Cardiac muscle cell (in vitro differentiated cells and primary cell): Measurements from ENCODE around the gene LRP5. TPM values are rescaled to one million over a fixed set of nuclear protein-coding genes. Genes with fewer than 3 reads are reported as not detected.

Experiments used
- DNase-seq, 2 donors: peaks; one replicate each; pipeline versions ENCODE4 v3.0.0 to v3.0.0-alpha.2; 2010 to 2017; ENCODE audit warnings: low read depth in 1 of 2, low spot score in 1 of 2
- H3K27ac ChIP-seq: fragments of 200-600 bp; sonication (generic); 2 replicates; pipeline ENCODE4 v1.5.1; 2016
- H3K27me3 ChIP-seq: fragments of 200-600 bp; sonication (generic); 2 replicates; pipeline ENCODE4 v1.6.0; 2016; ENCODE audit warnings: control low read depth
- H3K36me3 ChIP-seq: fragments of 200-600 bp; sonication (generic); 2 replicates; pipeline ENCODE4 v1.5.1; 2016; ENCODE audit warnings: control low read depth
- H3K4me1 ChIP-seq: fragments of 200-600 bp; sonication (generic); 2 replicates; pipeline ENCODE4 v1.8.1; 2017; ENCODE audit warnings: low read depth, mild to moderate bottlenecking, mixed run types
- H3K4me3 ChIP-seq: fragments of 200-600 bp; sonication (generic); 2 replicates; pipeline ENCODE4 v1.5.1; 2016; ENCODE audit warnings: mild to moderate bottlenecking
- H3K9me3 ChIP-seq: fragments of 200-600 bp; sonication (generic); 2 replicates; pipeline ENCODE4 v1.5.1; 2017; ENCODE audit warnings: low read depth, mild to moderate bottlenecking, control low read depth
- polyA plus RNA-seq: library from polyadenylated mRNA; unstranded; fragments of >200 nt; fragmentation: Nextera tagmentation; extraction: Ambion mirVana; gene quantifications from 2 replicates; pipeline ENCODE4 v1.2.1, GENCODE V29; 2016
- total RNA-seq: library from RNA; depleted of rRNA; stranded (reverse); fragments of >200 nt; gene quantifications from 2 replicates; pipeline ENCODE4 v1.2.3, GENCODE V29; 2016
- TF ChIP-seq, protein P1 (sequence below): IDR thresholded peaks from 2 replicates; pipeline ENCODE4 v1.5.1; 2012; ENCODE audit warnings: low read depth, mild to moderate bottlenecking, low read length

The LRP5 gene
- total and polyA plus RNA-seq, 2 experiments from 2014 or later, result 29.1 to 245 TPM

DNA sequence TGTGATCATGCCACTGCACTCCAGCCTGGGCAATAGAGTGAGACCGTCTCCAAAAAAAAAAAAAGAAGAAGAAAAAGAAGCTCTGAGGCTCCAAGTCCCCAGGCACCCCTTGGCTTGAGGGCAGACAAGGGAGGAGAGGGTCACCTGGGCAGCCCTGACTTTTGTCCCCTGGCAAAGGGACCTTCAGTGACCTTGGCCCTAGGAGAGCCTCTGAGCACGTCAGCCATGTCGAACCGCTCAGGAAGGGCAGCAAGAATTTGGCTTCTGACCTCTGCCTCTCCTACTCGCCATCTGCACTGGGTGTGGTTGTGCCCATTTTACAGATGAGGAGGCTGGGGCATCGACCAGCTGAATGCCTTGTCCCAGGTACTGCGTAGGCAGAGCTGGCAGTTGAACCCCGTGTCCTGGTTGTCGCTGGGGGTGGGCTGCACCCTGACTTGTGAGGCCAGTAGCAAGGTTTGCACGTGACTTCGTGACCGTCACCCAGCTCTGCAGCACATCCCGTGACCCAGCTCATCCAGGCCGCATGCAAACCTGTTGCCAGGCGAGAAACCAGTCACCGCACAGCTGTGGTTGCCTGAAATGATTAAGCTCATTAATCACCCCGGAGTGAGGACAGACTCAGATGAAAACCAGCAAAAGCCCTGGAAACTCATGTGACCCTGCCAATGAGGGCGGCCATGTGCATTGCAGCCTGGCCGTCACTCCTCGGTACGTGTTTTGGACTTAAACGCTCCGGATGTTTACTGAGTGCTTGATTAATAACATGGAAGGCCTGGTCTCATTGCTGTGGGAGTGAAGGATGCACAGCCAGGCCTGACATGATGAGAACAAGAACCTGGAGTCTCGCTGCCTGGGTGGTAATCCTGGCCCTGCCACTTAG is 100.4 kb downstream of the LRP5 start:
- TF ChIP-seq, protein P1, sequence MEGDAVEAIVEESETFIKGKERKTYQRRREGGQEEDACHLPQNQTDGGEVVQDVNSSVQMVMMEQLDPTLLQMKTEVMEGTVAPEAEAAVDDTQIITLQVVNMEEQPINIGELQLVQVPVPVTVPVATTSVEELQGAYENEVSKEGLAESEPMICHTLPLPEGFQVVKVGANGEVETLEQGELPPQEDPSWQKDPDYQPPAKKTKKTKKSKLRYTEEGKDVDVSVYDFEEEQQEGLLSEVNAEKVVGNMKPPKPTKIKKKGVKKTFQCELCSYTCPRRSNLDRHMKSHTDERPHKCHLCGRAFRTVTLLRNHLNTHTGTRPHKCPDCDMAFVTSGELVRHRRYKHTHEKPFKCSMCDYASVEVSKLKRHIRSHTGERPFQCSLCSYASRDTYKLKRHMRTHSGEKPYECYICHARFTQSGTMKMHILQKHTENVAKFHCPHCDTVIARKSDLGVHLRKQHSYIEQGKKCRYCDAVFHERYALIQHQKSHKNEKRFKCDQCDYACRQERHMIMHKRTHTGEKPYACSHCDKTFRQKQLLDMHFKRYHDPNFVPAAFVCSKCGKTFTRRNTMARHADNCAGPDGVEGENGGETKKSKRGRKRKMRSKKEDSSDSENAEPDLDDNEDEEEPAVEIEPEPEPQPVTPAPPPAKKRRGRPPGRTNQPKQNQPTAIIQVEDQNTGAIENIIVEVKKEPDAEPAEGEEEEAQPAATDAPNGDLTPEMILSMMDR, result no peak
- Histone ChIP-seq H3K4me3 (no peak overlapping the region), H3K4me1 (no peaks in the 10 kb centered on the region), H3K27me3 (no peaks in the 10 kb centered on the region), H3K27ac (no peak overlapping the region), H3K36me3 (peaks cover 42% of the 10 kb centered on the region), H3K9me3 (no peaks in the 10 kb centered on the region)
- peak in 1 of 2 donors; percentile 85 for DNase-seq

DNA sequence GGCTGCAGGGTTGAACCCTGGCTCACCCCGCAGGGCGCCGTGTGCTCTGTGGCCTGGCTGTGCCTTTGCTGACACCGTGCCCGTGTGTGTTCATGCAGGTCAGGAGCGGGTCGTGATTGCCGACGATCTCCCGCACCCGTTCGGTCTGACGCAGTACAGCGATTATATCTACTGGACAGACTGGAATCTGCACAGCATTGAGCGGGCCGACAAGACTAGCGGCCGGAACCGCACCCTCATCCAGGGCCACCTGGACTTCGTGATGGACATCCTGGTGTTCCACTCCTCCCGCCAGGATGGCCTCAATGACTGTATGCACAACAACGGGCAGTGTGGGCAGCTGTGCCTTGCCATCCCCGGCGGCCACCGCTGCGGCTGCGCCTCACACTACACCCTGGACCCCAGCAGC is 101.2 kb downstream of the LRP5 start:
- no peaks in the 10 kb centered on the region for H3K4me1 ChIP-seq
- H3K27ac ChIP-seq, result no peak overlapping the region
- H3K36me3 ChIP-seq, result peaks cover 39% of the 10 kb centered on the region

DNA sequence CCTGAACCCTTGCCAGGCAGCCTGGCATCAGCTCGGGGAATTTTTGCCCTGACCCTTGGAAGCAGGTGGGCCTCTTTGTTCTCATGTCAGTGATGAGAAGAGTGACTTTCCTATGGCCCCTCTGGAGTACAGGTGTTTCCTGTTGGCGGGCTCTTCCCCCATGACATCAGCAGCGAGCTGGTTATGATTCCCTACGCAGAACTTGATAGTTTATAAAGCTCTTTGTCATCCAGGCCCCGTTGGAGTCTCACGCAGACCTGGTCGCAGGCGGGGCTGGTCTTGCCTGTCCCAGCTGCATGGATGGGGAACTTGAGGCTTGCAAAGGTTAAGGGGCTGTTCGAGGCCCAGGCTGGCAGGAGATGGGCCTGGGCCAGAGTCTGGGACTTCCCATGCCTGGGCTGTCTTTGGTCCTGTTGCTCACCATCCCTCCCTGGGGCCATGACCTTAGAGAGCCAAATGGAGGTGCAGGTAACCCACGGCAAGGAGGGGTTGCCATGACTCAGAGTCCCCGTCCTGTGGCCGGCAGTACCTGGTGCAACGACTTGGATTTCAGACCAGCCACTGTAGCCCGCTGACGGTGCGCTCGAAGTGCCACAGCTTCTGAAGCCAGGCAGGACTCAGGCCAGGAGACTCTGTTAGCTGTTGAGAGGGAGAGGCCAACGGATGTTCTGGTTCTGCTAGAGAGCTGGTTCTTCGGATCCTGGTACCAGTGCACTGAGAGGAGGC is 102.3 kb downstream of the LRP5 start:
- TF ChIP-seq, protein P1, result no peak
- DNase-seq, result no peak
- H3K27me3 ChIP-seq, result no peaks in the 10 kb centered on the region
- H3K27ac ChIP-seq, result no peak overlapping the region
- peaks cover 38% of the 10 kb centered on the region for H3K36me3 ChIP-seq
- H3K4me3 ChIP-seq, result no peak overlapping the region
- no peaks in the 10 kb centered on the region for H3K9me3 ChIP-seq
- H3K4me1 ChIP-seq, result no peaks in the 10 kb centered on the region

More for the DNA sequence above, 101.2 kb downstream of the LRP5 start:
- Histone ChIP-seq H3K9me3 (no peaks in the 10 kb centered on the region), H3K27me3 (no peaks in the 10 kb centered on the region), H3K4me3 (no peak overlapping the region)
- TF ChIP-seq, protein P1, result no peak
- DNase-seq, result no peak

DNA sequence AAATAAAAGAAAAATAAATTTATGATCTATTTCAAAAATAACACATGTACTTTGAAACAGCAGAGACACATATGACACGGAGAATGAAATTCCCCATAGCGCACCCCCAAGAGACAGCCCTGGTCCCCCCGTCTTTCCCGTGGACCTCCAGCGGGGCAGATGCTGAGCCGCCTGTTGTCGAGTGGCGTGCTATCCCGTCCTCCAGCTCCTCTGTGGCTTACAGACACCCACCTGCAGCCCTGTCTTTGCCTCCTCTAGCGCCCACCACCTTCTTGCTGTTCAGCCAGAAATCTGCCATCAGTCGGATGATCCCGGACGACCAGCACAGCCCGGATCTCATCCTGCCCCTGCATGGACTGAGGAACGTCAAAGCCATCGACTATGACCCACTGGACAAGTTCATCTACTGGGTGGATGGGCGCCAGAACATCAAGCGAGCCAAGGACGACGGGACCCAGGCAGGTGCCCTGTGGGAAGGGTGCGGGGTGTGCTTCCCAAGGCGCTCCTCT is 103.7 kb downstream of the LRP5 start:
- peaks cover 38% of the 10 kb centered on the region for H3K36me3 ChIP-seq
- no peaks in the 10 kb centered on the region for H3K4me1 ChIP-seq
- no peaks in the 10 kb centered on the region for H3K9me3 ChIP-seq
- DNase-seq, result no peak
- TF ChIP-seq, protein P1, result no peak
- H3K27me3 ChIP-seq, result no peaks in the 10 kb centered on the region
- H3K27ac ChIP-seq, result no peak overlapping the region
- no peak overlapping the region for H3K4me3 ChIP-seq

DNA sequence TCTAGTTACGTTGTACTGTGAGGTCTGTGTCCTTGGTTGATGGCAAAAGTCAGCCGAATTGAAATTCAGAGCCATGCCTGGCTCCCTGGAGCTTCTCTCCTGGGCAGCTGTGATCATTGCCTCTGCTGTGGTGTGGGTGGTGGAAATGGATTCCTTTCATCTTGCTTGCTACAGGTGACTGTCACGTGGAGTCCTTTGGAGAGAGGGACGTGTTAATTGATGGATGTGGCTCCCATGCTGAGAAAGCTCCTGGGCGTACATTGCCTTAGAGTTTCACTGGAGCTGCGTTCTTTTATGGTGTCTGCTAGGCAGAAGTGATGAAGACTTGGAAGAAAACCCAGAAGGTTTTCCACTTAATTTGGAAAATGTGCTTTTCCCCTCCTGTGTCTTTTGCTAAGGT is 106.3 kb downstream of the LRP5 start:
- H3K4me3 ChIP-seq, result no peak overlapping the region
- H3K9me3 ChIP-seq, result no peaks in the 10 kb centered on the region
- DNase-seq, result no peak
- peaks cover 24% of the 10 kb centered on the region for H3K36me3 ChIP-seq
- no peaks in the 10 kb centered on the region for H3K4me1 ChIP-seq
- TF ChIP-seq, protein P1, result no peak
- H3K27me3 ChIP-seq, result no peaks in the 10 kb centered on the region
- H3K27ac ChIP-seq, result no peak overlapping the region
